HL-60 (cell line): ENCODE results near the gene ASIC5.

ENCODE experiments used
- TF ChIP-seq, protein P1 (sequence below): IDR thresholded peaks from one replicate; pipeline ENCODE4 v1.5.1; 2011; ENCODE audit warnings: low read length, control low read depth, inconsistent platforms; ENCODE audit not compliant: insufficient read depth
- TF ChIP-seq, protein P2 (sequence below): IDR thresholded peaks from 2 replicates; pipeline ENCODE4 v1.6.1; 2012; ENCODE audit warnings: low read depth; ENCODE audit not compliant: insufficient replicate concordance

DNA sequence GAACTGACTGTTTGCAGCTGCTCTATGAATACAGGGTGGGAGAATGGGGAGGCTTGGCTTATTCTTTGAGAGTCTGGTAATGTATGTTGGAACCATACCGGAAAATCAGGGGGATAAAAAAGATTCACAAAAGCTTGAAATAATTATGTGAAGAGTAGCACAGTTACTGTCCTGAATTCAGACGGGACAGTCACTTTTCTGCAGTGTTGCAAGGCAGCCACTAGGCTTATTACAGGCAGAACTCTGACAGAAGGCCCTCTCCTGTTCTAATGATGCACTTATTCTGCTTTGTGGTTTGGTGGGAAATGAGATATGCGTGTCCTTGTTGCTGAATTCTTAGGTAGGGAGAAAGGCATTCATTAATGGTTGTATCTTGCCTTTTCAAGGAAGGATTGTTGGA lies 70.1 kb downstream of the ASIC5 start:
- TF ChIP-seq, protein P1, sequence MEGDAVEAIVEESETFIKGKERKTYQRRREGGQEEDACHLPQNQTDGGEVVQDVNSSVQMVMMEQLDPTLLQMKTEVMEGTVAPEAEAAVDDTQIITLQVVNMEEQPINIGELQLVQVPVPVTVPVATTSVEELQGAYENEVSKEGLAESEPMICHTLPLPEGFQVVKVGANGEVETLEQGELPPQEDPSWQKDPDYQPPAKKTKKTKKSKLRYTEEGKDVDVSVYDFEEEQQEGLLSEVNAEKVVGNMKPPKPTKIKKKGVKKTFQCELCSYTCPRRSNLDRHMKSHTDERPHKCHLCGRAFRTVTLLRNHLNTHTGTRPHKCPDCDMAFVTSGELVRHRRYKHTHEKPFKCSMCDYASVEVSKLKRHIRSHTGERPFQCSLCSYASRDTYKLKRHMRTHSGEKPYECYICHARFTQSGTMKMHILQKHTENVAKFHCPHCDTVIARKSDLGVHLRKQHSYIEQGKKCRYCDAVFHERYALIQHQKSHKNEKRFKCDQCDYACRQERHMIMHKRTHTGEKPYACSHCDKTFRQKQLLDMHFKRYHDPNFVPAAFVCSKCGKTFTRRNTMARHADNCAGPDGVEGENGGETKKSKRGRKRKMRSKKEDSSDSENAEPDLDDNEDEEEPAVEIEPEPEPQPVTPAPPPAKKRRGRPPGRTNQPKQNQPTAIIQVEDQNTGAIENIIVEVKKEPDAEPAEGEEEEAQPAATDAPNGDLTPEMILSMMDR, result peak; percentile 15
- TF ChIP-seq, protein P2, sequence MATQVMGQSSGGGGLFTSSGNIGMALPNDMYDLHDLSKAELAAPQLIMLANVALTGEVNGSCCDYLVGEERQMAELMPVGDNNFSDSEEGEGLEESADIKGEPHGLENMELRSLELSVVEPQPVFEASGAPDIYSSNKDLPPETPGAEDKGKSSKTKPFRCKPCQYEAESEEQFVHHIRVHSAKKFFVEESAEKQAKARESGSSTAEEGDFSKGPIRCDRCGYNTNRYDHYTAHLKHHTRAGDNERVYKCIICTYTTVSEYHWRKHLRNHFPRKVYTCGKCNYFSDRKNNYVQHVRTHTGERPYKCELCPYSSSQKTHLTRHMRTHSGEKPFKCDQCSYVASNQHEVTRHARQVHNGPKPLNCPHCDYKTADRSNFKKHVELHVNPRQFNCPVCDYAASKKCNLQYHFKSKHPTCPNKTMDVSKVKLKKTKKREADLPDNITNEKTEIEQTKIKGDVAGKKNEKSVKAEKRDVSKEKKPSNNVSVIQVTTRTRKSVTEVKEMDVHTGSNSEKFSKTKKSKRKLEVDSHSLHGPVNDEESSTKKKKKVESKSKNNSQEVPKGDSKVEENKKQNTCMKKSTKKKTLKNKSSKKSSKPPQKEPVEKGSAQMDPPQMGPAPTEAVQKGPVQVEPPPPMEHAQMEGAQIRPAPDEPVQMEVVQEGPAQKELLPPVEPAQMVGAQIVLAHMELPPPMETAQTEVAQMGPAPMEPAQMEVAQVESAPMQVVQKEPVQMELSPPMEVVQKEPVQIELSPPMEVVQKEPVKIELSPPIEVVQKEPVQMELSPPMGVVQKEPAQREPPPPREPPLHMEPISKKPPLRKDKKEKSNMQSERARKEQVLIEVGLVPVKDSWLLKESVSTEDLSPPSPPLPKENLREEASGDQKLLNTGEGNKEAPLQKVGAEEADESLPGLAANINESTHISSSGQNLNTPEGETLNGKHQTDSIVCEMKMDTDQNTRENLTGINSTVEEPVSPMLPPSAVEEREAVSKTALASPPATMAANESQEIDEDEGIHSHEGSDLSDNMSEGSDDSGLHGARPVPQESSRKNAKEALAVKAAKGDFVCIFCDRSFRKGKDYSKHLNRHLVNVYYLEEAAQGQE, result no peak
